HG03103 (cell line): ENCODE results near the gene HLX.

ENCODE experiments used
- ATAC-seq: cut with Tn5 transposase; IDR thresholded peaks from one replicate; pipeline ENCODE4 v1.9.1; 2021; ENCODE audit warnings: low read depth; ENCODE audit not compliant: unreplicated experiment

Gene HLX

DNA sequence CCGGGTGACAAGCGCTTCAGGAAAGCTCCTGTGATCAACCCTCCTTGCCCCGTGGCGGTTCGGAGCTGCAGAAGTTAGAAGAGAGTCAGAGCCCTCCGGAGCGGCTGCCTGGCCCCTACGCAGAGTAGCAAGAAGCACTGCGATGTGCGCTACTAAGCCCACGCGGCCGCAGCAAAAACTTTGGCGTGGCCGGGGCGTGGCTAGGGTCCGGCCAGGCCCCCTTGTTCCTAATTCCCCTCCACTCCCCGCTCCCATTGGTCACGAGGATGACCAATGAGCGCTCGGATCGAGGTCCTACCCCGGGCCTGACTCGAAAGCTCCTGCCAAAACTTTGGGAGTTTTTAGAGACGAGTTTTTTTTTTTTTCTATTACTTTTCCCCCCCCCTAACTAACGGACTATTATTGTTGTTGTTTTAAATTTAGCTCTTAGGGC, at the start of gene HLX:
TSS of gene HLX (plus strand) at position 368 of the 433 bp plus-strand sequence. CDS start 415 bp downstream, outside the sequence.
- peak; percentile 44 for ATAC-seq

DNA sequence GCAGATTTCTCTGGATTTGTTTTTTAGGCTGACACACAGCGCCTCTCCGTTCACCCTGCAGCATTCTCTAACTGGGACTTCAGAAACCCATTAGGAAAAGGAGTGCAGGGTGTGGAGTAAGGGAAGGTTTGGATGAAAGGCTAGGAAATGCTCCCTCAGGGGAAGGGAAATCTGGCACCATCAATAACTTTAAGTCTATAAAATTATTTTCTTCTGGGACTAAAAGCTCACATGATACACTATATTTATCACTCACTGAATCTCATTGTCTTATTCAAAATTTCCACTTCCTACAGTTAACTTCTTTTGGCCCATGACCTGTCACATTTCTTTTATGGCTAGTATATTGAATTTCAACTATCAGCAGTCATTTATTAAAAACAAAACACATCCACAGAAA, 45.8 kb upstream of the HLX start:
- no peak for ATAC-seq

DNA sequence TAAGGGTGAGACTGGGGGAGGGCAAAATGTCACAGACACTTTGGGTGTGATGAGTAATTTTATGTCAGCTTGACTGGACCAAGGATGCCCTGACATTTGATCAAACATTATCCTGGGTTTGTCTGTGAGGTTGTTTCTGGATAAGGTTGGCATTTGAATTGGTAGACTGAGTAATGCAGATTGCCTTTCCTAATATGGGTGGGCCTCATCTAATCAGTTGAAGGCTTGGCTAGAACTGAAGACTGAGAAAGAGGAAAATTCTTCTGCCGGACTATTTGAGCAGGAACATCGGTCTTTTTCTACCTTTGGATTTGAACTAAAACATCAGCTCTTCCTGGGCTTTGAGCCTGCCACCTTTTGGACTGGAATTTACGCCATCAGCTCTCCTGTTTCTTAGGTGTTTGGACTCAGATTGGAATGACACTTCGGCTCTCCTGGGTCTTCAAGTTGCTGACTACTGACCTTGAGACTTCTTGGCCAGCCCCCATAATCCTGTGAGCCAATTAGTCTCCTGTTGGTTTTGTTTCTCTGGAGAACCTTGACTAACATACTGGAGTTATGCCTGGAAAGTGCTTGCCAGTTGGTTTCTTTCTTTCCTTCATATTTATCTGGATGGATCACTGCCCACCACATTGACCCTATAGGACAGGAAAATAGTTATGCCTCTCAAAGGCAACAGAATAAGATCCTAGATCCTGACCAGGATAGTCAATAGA, 44.9 kb upstream of the HLX start:
- no peak for ATAC-seq

- no peak for ATAC-seq
Measured at GRCh38 chr1:220838578-220838977, 40.7 kb upstream of the HLX start.

GRCh38 chr1:220839474-220839873, 39.8 kb upstream of the HLX start:
- no peak for ATAC-seq

DNA sequence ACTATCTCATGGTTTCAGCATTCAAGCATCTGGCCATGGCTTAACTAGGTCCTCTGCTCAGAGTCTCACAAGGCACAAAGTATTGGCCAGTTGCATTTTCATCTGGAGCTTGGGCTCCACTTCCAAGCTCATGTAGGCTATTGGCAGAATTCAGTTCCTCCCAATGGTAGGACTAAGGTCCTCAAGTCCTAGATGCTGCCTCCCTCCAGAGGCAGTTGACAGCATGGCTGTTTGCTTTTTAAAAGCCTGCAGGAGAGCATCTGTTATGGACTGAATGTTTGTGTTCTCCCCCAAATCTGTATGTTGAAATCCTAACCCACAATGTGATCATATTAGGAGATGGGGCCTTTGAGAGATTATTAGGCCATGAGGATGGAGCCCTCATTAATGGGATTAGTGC, 38.0 kb upstream of the HLX start:
- no peak for ATAC-seq

DNA sequence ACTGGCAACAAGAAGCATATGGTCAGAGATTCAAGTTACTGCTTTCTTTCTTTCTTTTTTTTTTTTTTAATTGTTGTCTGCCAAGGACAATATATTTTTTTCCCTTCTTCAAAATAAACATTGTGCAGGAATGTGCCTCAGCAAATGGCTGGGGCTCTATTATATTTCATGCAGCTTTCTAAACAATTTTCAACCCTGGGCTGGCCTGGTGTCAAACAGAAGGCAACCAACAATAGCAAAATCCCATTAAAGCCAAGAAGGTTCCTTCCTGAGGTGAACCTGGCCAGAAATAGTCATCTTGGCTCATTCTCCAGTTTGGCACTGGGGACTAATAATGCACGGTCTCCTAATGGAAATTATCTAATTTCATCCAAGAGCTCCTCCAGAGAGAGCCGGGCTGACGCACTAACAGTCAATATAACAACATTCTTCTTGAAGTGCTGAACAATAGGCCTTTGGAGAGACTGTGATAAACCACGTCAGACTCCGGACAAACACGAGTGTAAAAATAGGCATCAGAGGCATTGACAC, 35.7 kb upstream of the HLX start:
- ATAC-seq, result no peak

- no peak for ATAC-seq
Measured at GRCh38 chr1:220852408-220852807, 26.8 kb upstream of the HLX start.

DNA sequence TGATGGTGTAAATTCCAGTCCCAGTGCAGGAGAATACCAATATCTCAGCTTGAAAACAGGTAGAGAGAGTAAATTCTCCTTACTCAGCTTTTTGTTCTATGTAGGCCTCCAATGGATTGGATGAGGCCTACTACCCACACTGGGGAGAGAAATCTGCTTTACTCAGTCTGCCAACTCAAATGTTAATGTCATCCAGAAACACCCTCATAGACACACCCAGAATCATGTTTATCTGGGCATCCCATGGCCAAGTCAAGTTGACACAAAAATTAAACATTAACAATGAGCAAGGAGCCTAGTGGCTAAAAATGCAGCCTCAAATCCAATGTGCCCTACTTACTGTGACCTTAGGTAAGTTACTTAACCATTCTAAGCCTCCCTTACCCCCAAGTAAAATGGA, 6.9 kb upstream of the HLX start:
- no peak for ATAC-seq

DNA sequence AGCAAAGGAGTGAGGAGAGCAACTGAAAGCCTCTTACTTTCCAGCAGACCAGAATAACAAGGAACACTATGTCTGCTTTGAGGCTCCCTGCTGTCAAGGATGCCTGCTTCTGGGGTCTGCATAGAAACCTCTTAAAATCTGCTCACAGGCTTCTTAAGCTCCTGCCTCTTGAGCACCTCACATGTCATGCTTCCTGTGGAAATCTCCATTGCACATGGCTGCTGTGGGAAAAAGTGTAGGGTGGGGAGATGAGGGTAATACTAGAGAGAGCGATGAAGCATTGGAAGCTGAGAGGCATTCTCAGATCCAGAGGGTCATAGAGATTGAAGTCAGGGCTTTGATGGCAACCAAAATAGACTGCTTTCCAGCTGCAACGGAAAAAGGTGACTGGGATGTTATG, 6.2 kb upstream of the HLX start:
- ATAC-seq, result no peak

DNA sequence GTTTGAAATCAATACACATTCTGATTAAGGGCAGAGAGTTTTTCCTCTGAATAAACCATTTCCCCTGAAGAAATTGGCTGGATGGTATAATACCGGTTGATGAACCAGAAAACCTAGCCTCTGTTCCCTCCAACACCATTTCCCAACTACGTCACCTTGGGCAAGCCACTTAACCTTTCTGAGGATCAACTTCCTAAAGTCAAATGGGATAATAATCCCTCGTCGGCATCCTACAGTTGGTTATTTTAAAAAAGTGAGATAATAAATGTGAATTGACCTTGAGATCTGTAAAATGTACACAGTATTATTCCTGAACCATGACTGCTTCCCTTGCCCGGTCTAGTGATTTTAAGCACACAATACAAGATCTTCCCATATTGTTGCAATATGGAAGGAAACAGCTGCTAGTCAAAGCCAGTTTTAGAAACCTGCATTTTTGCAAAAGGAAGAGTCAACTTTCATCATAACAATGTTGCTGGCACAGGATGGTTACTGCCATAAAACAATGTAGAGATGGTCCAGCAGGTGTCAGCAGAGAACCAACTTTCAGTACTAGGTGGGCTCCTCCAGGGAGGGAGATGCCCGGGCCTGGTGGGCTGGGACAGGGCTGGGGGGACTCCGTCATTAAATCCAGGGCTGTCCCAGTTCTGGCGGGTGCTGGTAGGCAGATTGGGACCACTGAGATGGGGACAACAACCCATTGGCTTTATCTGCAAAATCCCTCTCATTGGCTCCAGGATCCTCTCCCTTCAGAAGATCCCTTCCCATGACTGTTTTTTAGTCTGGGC, 5.2 kb upstream of the HLX start:
- no peak for ATAC-seq

DNA sequence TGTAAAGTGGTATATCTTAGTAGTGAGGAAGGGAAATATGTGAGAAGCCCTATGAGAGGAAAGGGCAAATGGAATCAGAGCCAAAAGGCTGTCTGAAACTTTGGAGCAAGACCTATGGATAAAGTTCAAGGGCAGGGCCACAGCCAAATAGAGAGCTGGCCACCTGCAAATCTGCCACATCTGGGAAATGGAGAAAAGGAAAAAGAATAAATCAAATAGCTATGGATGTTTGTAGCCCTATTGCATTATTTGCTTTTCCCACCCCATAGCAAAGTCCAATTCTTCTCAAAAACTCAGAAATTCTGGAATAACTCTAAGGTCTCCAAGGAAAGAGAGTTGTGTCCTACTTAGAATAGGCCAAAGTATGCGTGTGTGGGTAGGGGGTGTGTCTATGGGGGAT, 4.0 kb upstream of the HLX start:
- no peak for ATAC-seq

DNA sequence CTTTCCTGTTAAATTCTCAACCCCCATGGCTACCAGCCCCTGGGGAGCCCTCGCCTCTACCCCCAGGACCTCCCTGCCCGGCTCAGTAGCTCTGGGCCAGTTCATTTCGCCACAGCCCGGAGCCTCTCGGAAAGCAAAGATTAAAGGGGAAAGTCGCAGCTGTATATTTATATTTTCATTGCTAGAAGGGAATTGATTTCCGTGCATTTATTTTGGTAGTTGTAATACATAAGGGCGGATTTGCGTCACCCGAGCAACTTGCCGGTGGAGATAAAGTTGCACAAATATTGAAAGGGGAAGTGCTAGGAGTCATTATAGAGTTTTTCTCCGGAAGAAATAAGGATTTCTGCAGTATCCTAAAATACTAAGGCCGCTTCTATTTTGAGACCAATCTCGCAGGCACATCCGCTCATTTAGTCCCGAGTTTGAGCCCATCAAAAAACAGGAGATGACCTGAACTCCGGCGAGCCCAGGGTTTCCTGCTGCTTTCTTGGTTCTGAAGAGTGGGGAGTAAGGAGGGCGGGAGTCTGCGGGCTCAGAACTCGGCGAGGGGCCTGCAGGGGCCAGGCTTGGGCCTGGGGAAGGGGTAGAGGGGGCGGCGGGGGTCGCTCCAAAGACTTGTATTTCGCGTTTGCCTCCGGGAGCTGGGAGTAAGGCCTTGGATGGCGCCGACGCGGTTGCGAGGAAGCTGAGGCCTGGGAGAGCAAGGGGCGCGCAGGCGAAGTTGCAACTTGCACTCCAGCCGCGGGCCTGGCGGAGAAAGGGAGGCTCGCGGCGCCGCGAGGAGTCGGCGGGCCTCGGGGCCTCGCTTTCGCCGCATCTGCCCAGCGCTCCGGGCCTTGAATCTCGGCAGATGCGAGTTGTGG, 2.5 kb upstream of the HLX start:
- ATAC-seq, result no peak

DNA sequence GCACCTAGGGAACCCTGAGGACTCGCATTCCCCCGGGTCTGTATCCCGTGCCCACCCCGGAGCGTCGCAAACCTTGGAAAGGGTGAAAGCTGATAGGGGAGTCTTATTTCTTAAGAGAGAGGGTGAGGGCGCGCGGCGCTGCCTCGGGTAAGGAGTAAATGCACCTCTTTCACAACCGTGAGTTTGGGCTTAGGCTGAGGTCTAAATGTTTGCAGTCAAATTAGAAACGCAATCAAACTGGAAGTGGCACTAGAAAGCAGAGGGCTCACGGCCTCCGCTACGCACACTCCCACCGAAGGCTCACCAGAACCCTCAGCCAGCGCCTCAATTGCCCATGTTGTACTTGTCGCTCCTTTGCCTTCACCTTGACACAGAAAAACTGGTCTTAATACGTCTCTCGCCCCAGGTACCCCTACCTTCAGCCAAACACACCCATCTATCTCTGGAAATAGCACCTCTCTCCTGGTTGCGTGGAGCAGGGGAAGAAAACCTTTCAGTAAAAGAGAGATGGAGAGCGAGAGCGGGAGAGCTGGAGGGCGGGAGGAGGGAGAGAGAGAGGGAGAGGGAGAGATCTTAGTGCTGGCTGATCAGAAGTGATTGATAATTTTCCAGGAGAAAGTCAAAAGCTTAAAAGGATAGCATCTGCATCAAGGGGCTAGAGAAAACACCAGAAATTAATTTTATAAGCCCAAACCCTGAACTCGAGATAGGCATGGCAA, 1.7 kb upstream of the HLX start:
- no peak for ATAC-seq

DNA sequence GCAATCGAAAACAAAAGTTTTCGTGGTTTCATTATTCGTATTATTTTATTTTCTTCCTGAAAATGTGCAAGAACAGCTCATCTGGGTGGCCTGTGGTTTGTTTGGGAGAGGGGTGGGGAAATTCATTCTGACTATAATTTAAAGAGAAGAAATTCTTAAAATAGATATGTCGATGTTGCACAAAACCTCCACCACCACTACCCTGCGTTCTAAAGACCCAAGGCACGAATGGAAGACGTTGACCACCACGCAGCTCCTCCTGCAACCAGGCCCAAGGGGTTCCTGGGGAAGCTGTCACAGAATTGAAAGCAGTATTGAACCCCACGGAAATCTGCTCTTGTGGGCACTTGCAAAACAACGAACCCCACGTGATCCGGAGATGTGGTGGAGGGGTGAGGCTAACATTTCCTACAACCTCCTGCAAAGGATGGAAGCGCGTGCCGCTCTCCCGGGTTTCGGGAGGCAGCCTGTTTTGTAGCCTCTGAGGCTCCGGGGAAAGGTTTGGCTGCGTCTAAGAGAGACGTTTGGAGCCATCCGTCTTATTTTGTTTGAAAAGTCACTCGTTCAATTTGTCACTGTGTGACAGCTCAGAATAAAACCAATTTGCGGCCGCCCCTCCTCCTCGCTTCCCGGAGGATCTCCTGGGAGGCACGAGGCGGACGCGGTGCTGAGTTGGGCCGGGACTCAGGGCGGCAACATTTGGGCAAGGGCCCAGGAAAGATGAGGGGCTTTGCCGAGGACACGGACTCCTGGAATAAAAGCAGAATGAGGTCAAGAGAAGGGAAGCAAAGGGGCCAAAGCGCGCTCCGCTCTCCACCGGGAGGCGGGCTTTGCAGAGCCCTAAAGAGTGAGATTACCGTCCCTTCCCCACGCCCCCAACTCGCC, 810 bp upstream of the HLX start:
- peak; percentile 5 for ATAC-seq

GRCh38 chr1:220879509-220880361, 492 bp downstream of the HLX start:
- ATAC-seq, result peak; percentile 32

- ATAC-seq, result no peak
Measured at GRCh38 chr1:220880362-220880670, 1.1 kb downstream of the HLX start.

DNA sequence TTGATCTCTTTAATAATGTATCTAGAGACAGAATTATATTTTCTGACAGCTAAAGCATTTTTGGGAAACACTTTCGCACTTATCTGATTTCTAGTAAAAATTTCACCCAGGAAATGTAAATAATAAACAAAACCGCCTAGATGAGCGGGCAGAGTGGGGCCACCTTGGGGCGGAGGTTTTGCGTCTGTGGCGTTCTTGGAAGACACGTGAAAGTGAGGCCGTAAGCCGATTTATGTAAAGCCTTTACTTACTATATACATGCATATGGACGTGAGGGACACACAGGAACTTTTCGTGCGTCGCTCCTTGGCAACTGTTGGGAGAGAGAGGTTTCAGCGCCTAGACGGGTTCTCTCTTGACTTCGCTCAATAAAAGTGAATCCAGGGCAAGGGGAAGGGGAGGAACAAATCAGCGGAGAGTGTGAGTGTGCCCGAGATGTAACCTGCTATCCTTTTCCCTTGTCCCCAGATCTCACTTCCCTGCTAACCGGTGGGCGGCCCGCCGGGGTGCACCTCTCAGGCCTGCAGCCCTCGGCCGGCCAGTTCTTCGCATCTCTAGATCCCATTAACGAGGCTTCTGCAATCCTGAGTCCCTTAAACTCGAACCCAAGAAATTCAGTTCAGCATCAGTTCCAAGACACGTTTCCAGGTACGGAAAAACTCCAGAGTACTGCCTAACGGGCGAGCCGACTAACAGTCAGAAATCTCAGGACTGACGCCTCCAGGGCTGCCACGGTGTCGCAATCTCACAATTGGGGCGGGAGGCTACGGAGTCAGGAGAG, 1.7 kb downstream of the HLX start:
- no peak for ATAC-seq
